AG09309 (cell line): ENCODE results near the gene FBLN1.
"Not testable (repeated sequence)": the region's sequence is repeated elsewhere in the genome, so short reads cannot be mapped to it uniquely, and the experiment has no call there.

Experiments used
- DNase-seq: peaks from one replicate; pipeline ENCODE4 v3.0.0-alpha.2; 2010; ENCODE audit warnings: low read depth
- H3K4me3 ChIP-seq: 2 replicates; pipeline ENCODE4 v1.5.1; 2011; ENCODE audit warnings: mild to moderate bottlenecking, low read depth, low read length, moderate library complexity; ENCODE audit not compliant: control insufficient read depth
- TF ChIP-seq, protein P1 (sequence below): IDR thresholded peaks from 2 replicates; pipeline ENCODE4 v1.5.1; 2011; ENCODE audit warnings: mild to moderate bottlenecking, low read depth, low read length, inconsistent platforms; ENCODE audit not compliant: insufficient read depth, control insufficient read depth; ENCODE audit errors: missing control alignments

FBLN1 gene

DNA sequence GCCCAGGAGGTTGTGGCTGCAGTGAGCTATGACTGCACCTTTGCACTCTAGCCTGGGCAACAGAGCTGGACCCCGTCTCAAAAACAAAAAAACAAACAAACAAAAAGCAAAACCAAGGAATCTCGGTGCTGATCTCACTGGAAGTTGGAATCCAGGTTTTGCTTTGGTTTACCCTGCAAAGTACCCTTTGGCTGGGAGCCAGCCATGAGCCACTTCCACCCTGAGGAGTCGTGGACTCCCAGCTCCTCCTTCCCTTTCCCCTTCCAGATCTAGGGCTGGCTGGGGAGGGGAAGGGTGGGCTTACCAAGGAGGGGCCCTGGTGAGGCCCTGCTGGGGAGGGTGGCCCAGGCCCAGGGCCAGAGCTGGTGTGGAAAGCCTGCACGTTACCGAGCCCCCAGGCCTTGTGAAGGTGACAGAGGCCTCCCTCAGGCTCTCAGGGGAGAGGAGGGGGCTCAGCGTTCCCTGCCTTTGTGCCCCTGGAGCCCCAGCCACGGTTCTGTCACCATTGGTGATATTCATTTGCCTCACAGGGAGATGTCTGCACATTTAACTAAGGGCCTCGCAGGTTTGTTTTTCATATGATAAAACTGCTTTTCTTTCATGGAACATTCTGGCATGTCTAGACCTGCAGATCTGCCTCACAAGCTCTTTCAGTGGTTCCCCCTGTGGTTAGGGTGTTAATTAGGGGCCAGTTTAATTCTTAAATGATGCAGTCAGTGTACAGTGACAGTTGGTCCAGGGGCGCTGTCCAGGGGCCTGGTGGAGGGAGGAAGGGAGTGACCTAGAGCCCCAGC is 29.0 kb downstream of the FBLN1 start:
- DNase-seq = no peak
- TF ChIP-seq, protein P1, sequence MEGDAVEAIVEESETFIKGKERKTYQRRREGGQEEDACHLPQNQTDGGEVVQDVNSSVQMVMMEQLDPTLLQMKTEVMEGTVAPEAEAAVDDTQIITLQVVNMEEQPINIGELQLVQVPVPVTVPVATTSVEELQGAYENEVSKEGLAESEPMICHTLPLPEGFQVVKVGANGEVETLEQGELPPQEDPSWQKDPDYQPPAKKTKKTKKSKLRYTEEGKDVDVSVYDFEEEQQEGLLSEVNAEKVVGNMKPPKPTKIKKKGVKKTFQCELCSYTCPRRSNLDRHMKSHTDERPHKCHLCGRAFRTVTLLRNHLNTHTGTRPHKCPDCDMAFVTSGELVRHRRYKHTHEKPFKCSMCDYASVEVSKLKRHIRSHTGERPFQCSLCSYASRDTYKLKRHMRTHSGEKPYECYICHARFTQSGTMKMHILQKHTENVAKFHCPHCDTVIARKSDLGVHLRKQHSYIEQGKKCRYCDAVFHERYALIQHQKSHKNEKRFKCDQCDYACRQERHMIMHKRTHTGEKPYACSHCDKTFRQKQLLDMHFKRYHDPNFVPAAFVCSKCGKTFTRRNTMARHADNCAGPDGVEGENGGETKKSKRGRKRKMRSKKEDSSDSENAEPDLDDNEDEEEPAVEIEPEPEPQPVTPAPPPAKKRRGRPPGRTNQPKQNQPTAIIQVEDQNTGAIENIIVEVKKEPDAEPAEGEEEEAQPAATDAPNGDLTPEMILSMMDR = no peak
- H3K4me3 ChIP-seq = no peak overlapping the region

DNA sequence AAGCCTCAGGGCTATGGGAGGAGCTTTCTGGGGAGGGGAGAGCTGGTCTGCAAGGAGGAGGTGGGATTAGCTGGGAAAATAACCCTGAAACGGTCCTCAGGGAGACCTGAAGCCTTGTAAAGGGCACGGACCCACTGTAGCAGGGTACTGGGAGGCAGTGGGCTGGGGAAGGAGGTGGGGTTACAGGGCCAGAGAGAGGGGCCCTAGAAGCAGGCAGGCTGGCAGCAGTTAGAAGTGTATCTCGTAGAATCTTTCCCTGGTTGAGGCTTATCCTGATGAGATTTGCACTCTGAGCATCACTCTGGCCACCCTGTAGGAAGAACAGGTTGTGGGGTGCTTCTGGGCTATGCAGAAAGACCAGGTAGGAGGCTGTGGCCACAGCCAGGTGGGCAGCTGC is 29.6 kb downstream of the FBLN1 start:
- H3K4me3 ChIP-seq = no peak overlapping the region
- TF ChIP-seq, protein P1 = no peak
- DNase-seq = no peak

DNA sequence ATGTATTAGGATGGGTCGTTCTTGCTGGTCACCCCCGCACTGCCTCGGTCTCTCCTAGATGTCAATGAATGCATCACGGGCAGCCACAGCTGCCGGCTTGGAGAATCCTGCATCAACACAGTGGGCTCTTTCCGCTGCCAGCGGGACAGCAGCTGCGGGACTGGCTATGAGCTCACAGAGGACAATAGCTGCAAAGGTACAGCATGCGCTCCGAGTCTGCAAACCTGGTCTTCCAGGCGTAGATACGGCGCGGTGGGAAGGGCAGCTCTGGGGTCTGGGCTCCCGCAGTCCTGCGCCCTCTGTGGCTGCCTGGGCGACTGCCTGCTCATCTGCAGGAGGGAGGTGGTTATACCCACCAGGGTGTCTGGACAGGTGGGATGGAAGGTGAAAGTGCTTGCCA is 31.0 kb downstream of the FBLN1 start:
- DNase-seq = no peak
- TF ChIP-seq, protein P1 = no peak
- H3K4me3 ChIP-seq = no peak overlapping the region

DNA sequence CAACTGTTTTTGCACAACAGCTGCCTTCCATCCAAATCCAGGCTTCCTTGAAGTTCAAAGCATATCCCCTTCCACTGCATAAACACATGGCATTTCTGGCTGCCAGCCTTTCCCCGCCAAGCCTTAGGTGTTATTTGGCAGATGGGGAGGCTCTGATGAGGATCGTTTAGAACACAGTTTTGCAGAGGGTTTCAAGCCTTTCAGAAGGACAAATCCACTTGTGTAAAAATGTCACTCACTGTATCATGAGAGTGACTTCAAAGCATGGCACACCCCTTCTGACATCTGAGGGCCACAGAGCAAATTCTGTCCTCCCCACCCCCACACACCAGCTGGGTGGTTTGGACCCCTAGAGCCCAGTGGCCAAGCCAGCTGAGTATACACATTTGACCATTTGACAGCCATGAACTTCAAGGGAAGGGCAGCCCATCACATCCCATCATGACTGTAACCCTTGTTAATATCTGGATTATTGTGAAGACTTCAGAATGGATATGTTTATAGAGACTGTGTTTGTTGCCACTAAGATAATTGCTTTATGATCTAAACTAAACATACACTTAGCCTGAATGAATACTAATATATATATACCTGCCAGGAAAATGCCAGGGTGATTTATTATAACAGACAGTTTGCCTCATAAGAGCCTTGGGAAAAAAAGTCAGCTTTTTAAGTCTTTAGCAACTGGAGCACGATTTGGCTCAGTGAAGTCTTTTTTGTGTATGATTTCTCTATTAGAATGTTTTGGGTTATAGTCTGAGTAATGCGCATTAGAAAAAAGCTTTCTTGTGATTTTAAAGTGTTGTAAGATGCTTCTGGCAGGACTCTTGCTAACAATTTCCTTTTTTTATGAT is 31.9 kb downstream of the FBLN1 start:
- TF ChIP-seq, protein P1 = no peak
- H3K4me3 ChIP-seq = no peak overlapping the region
- DNase-seq = no peak

DNA sequence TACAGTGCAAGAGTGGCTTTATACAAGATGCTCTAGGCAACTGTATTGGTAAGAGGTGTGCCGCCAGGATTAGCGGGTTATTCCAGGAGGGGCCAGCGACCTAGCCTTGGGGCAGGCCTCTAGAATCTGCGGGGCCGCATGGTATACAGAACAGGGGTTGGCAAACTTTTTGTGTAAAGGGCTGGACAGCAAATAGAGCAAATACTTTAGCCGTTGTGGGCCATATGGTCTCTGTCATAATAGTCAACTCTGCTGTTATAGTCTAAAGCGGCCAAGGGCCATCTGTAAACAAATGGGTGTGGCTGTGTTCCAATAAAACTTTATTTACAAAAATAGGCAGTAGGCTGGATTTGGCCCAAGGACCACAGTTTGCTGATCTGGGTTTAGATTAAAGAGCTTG is 32.6 kb downstream of the FBLN1 start:
- TF ChIP-seq, protein P1 = no peak
- no peak overlapping the region for H3K4me3 ChIP-seq
- DNase-seq = no peak

DNA sequence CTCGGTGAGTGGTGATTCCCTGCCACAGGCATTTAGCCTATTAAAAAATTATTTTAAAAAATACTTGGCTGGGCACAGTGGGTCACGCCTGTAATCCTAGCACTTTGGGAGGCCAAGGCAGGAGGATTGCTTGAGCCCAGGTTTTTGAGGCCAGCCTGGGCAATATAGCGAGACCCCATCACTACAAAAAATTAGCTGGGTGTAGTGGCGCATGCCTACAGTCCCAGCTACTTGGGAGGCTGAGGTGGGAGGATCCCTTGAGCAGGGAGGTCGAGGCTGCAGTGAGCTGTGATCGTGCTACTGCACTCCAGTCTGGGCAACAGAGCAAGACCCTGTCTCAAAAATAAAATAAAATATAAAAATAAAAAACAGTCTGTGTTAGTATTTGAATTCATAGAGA is 33.2 kb downstream of the FBLN1 start:
- H3K4me3 ChIP-seq, DNase-seq: not testable (repeated sequence)

DNA sequence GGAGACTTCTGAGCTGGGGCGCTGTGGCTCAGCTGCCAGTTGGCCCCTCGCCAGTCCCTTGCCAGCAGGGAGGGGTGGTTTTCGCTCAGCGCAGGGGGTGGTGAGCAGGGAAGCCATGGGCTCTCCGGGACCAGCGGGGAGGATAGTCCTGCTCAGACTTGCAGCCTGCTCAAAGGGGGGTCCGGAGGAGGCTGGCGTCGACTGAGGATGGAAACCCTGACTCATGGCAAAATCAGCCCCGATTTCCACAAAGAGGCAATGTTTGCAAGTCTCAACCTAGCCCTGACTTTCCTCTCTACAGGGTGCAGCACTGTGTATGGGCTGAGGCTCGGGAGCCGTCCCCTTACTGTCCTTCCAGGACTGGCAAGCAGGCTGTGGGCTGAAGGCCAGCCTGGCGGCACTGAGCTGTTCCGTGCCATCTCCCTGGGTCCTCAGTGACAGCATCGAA is 35.1 kb downstream of the FBLN1 start:
- peak; percentile 71 for DNase-seq
- TF ChIP-seq, protein P1 = no peak
- H3K4me3 ChIP-seq = no peak overlapping the region
